ENCODE data around the gene TERT. TPM values are rescaled to one million over a fixed set of nuclear protein-coding genes. Genes with fewer than 3 reads are reported as not detected.

The TERT gene
- total and polyA plus RNA-seq, 2 of the 4 experiments (the other 2 are of a cell fraction), result not detected

DNA sequence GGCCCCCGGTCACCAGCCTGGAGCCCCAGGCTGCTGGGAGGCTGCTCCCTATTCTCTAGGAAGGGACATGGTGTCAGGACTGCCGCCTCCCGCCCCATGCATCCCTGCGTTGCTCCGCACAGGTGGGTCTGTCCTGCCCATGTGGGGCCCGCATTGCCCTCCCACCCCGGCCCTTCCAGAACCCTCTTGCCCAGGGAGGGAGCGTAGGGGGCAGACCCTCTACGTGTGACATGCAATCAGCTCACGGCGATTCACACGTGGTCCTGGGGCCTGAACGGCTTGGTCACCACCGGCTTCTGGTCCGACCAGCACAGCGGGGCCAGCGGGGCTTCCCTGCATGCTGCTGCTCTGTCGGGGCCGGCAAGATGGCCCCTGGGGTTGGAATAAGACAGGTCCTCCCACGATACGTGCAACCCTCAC lies 84.0 kb downstream of the TERT start:
- H3K4me1 ChIP-seq (ENCODE audit: control insufficient read depth, insufficient read depth, low read length), result no peaks in the 10 kb centered on the region
- H2BK20ac ChIP-seq (ENCODE audit: low read depth, low read length), result no peak overlapping the region
- peaks cover 18% of the 10 kb centered on the region; the same call in 1 of the 2 replicates for H3K27me3 ChIP-seq (ENCODE audit: control insufficient read depth, insufficient read depth, low read length)
- ChIA-PET POLR2A (ENCODE audit: unreplicated experiment) (no interaction called here), CTCF (no interaction called here)
- in situ Hi-C loops (cut with MboI; ENCODE audit: low sequenced_read_pairs) (no loop called here), dilution Hi-C loops (cut with HindIII; ENCODE audit: low sequenced_read_pairs, unreplicated experiment) (no loop called here), intact Hi-C loops (cut with micrococcal nuclease) (no loop called here)
- H3K56ac ChIP-seq (ENCODE audit: extremely low read depth, insufficient read depth, low read length), result no peak overlapping the region
- no peak overlapping the region for H4K91ac ChIP-seq (ENCODE audit: insufficient read depth, low read depth, low read length)
- H2BK120ac ChIP-seq (ENCODE audit: low read depth, low read length), result no peak overlapping the region
- DNase-seq (no peak), ATAC-seq (ENCODE audit: low read depth) (no peak)
- no peak overlapping the region for H3K4ac ChIP-seq (ENCODE audit: low read depth, low read length)
- no peak overlapping the region for H3K18ac ChIP-seq (ENCODE audit: low read depth, low read length)
- no peak overlapping the region for H3K27ac ChIP-seq (ENCODE audit: insufficient read depth, low read length)
- H3K79me1 ChIP-seq (ENCODE audit: low read depth in 1 of 2, low read length in 2 of 2), result no peaks in the 10 kb centered on the region
- no peak overlapping the region for H3K23ac ChIP-seq (ENCODE audit: low read depth, low read length)
- H3K9ac ChIP-seq (ENCODE audit: low read depth, low read length), result no peak overlapping the region
- no peak overlapping the region for H3K4me2 ChIP-seq (ENCODE audit: low read depth, low read length)
- no peaks in the 10 kb centered on the region for H3K36me3 ChIP-seq (ENCODE audit: control insufficient read depth, insufficient read depth, low read length)
- H4K5ac ChIP-seq (ENCODE audit: low read depth, low read length), result no peak overlapping the region
- no TSS peak for BruUV-seq (replicated peaks)
- H2AK5ac ChIP-seq (ENCODE audit: low read depth, low read length), result no peak overlapping the region
- H4K20me1 ChIP-seq (ENCODE audit: insufficient read depth, low read length), result no peaks in the 10 kb centered on the region; the same call in 1 of the 2 replicates
- no peak overlapping the region for H3K4me3 ChIP-seq (ENCODE audit: insufficient read depth, low read depth, low read length)
- H3K14ac ChIP-seq (replicated peaks; ENCODE audit: low read depth, low read length), result no peak overlapping the region
- WGBS, 2 experiments (ENCODE audit: extremely low coverage in 2 of 2, insufficient read length in 1 of 2), result 82% methylated on average over 12 of the region's 21 CpGs; no CpG with 5 or more reads in 1 of the 2 experiments
- no peak overlapping the region for H2AFZ ChIP-seq (replicated peaks; ENCODE audit: low read length, poor library complexity)
- H2BK15ac ChIP-seq (ENCODE audit: low read depth, low read length), result no peak overlapping the region
- no peak overlapping the region for H2AK9ac ChIP-seq (replicated peaks; ENCODE audit: low read depth, low read length, poor library complexity)
- TF ChIP-seq NFE2L2 (IDR thresholded peaks at IDR 0.05; ENCODE audit: low read depth, low read length) (no peak), MAFK (IDR thresholded peaks at IDR 0.05; ENCODE audit: low read depth, low read length) (no peak), BHLHE40 (IDR thresholded peaks at IDR 0.05; ENCODE audit: low read depth, low read length) (no peak), SMC3 (IDR thresholded peaks at IDR 0.05; ENCODE audit: low read depth, low read length) (no peak), FOS (IDR thresholded peaks at IDR 0.05; ENCODE audit: low read depth, low read length) (no peak), CTCF (conservative IDR thresholded peaks at IDR 0.05; ENCODE audit: low read depth, low read length) (no peak), USF2 (IDR thresholded peaks at IDR 0.05; ENCODE audit: low read depth, low read length) (no peak), CEBPB (IDR thresholded peaks at IDR 0.05; ENCODE audit: low read depth, low read length) (no peak), RAD21 (IDR thresholded peaks at IDR 0.05; ENCODE audit: low read length) (no peak), ELK1 (IDR thresholded peaks at IDR 0.05; ENCODE audit: borderline replicate concordance, low read depth, low read length) (no peak), RFX5 (IDR thresholded peaks at IDR 0.05; ENCODE audit: low read depth, low read length) (no peak), CHD1 (IDR thresholded peaks at IDR 0.05; ENCODE audit: low read depth, low read length) (no peak)
- H2BK5ac ChIP-seq (ENCODE audit: low read depth, low read length, poor library complexity, severe bottlenecking), result no peak overlapping the region
- peaks cover 6% of the 10 kb centered on the region; the same call in 1 of the 2 replicates for H3K9me1 ChIP-seq (ENCODE audit: insufficient read depth, low read length)
- no peak overlapping the region for H4K8ac ChIP-seq (ENCODE audit: low read depth in 2 of 2, low read length in 2 of 2)
- peaks cover 9% of the 10 kb centered on the region for H3K9me3 ChIP-seq (ENCODE audit: control insufficient read depth, insufficient read depth, low read length)
